Measurements from ENCODE around the gene ARL13B.
"Not testable (repeated sequence)": the region's sequence is repeated elsewhere in the genome, so short reads cannot be mapped to it uniquely, and the experiment has no call there.

The ARL13B gene

GRCh38 chr3:93979850-93980676 lies at the start of gene ARL13B:
Gene ARL13B (plus strand): TSS chr3:93980155. CDS start chr3:93980424, 269 bp downstream.
- DNase-seq (ENCODE audit: low spot score), result peak; percentile 98

- DNase-seq (ENCODE audit: low spot score), result no peak
These were observed 48.2 kb upstream of the ARL13B start for GRCh38 chr3:93931597-93932229.

DNA sequence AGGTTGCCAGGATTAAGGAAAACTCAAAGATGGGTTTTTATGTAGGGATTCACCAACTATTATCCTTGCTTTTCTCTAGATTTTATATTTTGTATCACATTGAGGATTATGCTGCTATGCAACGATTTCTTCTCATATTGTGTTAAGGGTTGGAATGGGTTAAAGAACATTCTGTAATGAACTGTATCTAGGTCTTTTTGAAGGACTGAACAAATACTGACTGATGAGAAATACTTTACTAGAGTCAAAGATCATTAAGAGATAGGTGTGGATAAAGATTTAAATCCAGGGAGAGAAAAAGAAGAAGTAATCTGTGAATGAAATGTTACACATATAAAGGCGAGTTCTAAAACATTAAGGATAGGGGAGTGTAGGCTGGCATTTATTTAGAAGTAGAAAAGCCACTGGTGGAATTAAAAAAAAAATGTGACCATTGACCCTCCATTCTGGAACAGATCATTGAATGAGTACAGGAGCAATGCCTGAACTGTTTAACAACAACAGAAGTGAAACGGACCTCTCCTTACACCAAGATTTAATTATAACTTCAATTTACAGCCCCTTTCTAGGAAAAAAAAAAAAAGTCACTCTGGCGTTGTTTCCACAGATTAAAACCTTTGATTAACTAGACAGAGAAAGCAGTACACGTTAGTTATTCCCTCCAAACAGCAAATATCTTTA lies 45.4 kb upstream of the ARL13B start:
- DNase-seq (ENCODE audit: low spot score), result no peak

- DNase-seq (ENCODE audit: low spot score), result no peak
These were observed 43.4 kb upstream of the ARL13B start for GRCh38 chr3:93936549-93936948.

GRCh38 chr3:93937485-93937884 lies 42.5 kb upstream of the ARL13B start:
- DNase-seq (ENCODE audit: low spot score), result not testable (repeated sequence)

DNA sequence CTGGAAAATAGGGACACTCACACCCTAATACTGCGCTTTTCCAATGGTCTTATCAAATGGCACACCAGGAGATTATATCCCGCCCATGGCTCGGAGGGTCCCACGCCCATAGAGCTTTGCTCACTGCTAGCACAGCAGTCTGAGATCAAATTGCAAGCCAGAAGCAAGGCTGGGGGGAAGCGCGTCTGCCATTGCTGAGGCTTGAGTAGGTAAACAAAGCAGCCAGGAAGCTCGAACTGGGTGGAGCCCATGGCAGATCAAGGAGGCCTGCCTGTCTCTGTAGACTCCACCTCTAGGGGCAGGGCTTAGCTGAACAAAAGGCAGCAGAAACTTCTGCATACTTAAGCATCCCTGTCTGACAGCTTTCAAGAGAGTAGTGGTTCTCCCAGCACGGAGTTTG lies 30.0 kb upstream of the ARL13B start:
- peak; percentile 2 for DNase-seq (ENCODE audit: low spot score)

DNA sequence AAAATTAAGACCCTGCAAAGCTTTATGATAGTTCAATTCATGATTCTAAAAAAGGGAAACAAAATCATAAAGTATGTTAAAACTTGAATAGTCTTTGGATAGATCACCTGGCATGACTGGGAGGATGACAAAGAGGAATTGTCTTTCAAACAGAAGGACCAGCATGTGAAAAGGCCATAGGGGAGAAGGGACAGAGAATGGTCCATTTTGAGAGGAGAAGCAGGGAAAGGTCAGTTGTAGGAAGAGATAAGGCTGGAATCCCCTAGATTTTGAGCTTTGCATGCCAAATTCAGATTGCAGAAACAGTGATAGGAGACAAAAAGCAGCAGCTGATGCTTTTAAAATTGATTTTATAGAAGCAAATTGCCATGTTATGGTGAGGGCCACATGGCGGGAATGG lies 18.9 kb upstream of the ARL13B start:
- no peak for DNase-seq (ENCODE audit: low spot score)

DNA sequence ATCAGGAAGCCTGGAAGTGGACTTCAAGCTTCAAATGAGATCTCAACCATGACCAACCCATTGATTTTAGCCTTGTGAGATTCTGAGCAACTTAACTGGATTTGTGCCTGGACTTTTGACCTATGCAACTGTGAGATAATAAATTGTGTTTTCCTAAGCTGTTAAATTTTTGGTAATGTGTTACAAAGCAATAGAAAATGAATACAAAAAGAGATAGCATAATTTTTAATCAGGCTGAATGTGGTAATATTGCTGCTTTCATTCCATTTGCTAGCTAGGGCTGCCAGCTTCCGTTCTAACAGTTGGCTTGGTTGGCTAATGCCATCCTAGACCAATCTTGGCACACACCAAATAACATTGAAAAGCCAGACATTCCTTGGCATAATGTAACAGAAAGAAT lies 18.5 kb upstream of the ARL13B start:
- no peak for DNase-seq (ENCODE audit: low spot score)

DNA sequence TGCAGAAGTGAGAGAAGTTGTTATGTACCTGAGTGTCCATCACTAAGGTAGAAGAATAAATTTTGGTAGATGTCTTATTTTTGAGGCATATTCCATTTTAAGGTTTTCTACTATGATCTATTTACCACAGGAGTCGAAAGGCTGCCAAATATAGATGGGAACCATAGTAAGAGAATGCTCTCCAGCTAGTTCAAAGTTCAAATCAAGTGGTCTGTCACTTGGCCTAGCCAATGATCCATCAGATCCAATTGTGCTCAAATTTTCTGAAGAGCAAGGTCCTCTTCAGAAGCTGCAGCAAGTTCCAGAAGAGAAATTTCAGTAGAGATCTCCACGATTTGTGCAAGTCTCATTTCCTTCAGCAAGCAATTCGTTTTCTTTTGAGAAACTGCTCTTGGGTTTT lies 17.2 kb upstream of the ARL13B start:
- DNase-seq (ENCODE audit: low spot score), result no peak

- DNase-seq (ENCODE audit: low spot score), result not testable (repeated sequence)
These were observed 14.8 kb upstream of the ARL13B start for GRCh38 chr3:93965106-93965505.

GRCh38 chr3:93969443-93969842 lies 10.5 kb upstream of the ARL13B start:
- DNase-seq (ENCODE audit: low spot score), result peak; percentile 15

DNA sequence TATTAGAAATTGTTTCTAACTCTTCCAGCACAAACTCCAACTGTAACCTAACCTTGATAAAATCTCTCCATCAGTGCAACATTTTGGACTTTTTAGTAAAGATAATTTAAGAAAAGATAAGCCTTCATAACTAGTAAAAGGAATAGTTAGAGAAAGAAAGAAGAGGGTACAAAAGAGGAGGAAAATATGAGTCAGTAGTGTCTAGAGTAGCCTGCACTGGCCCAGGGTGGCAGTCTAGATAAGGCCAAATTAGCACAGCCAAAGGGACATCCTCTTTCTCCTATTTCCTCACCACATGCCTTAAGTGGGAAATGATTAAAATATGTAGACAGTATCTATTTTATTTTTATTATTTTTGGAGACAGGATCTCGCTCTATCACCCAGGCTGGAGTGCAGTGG lies 10.0 kb upstream of the ARL13B start:
- DNase-seq (ENCODE audit: low spot score), result no peak

DNA sequence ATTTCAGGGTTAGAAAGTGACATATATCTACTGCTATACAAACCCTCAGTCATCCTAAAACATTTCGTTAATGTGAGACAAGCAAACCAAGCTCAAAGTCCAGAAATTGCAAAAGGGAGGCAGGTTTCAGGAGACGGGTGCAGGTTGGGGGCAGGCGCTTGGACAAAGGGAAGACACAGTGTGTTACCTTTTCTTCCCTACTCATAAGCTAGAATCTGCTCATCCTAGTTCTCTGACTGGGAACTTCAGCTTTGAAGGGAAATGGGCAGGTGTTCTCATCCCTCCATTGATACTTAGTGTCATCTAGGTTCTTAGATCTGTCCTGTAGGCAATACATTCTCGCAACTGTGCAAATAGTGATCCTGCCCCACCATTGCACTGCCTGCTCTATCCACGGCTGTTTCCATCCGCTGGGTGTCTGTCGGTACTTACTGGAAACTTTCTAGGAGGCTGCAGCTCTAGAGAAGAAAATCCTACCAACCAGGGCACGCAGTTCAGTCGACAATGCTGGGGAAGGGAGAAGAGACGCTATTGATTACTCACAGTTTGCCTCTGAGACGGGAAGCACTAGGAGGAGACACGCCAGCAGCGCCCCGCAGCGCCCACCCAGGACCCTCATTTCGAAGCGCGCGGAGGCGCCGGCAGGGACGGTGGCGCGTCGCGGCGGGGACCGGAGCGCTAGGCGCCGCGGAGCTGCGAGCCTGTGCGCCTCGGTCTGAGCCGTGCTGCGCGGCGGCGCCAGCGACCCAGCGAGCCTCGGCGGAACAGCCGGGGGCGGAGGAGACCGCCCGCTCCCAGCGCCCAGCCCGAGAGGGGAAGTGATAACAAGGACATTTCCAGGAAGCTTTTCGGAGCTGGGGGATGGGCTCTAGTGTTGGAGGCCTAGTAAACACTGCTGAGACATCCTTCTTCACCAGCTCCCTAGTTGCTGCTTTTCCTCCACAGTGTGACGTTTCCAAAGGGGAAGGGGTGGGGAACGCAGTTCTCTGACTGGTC lies 6.5 kb upstream of the ARL13B start, which contains the start of gene PROS1:
Gene PROS1, minus strand, starts transcription at position 766 of the 996 bp plus-strand sequence. Its CDS starts 147 bp downstream, at position 619.
- DNase-seq (ENCODE audit: low spot score), result peak; percentile 75

- DNase-seq (ENCODE audit: low spot score), result no peak
These were observed 1.7 kb downstream of the ARL13B start for GRCh38 chr3:93981649-93982048.

DNA sequence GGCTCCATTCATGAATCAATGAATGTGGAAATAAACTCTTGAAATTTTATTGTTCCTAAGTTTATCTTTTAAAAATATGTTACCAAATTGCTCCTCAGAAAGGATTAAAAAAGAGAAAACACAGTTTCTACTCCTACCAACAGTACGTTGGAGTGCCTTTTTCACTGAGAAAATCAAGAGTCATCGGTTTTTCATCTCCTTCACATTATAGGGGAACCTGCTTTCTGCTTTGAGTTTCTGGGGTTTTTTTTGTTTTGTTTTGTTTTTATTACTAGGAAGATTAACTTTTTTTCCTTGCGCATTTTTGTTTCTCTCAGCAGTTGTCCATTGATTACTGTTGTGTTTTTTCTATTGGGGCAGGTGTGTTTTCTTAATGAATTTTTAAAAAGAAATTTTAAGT lies 3.5 kb downstream of the ARL13B start:
- no peak for DNase-seq (ENCODE audit: low spot score)

DNA sequence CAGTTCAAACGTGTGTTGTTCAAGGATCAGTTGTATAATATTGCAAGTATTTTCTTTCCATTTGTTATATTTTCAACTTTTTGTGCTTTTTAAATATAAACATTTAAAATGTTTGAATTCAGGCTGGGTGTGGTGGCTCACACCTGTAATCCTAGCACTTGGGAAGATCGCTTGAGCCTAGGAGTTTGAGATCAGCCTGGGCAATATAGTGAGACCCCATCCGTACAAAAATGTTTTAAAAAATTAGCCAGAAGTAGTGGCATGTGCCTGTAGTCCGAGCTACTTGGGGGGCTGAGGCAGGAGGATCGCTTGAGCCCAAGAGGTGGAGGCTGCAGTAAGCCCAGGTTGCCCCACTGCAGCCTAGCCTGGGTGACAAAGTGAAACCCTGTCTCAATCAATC lies 4.7 kb downstream of the ARL13B start:
- no peak for DNase-seq (ENCODE audit: low spot score)

DNA sequence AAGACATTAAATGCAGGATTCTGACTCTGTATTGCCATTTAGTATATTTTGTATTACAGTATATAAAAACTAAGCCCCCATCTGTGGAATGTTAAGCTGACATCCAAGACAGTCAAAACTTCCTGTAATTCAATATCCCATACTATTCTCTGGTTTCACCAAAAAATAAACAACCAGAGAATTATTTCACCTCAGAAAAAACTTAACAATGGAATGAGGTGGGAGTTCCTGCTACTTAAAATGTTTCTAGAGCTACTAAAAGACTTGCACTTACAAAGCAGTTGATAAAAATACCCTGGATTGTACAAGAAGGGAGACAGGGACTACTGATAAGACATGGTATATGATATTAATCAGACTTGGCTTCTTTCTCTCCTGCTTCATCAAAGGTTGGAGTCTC lies 8.3 kb downstream of the ARL13B start:
- DNase-seq (ENCODE audit: low spot score), result no peak

- no peak for DNase-seq (ENCODE audit: low spot score)
These were observed 8.8 kb downstream of the ARL13B start for GRCh38 chr3:93988764-93989163.

- no peak for DNase-seq (ENCODE audit: low spot score)
These were observed 9.3 kb downstream of the ARL13B start for GRCh38 chr3:93989241-93989640.

DNA sequence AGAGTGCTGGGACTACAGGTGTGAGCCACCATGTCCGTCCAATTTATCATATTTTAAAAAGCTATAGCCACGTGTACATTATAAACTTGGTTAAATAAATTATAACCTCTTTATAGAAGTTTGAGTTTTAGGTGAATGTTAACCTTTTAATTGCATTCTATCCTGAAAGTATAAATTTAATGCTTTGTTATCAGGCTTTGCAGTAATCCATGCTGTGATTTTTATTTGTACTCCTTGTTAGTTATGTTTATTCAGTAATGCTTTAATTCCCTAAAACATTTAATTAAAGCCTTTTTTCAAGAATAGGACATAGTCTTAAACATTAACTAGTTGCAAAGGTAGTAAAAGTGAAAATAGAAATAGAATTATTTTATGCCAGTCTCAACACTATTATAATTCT lies 11.7 kb downstream of the ARL13B start:
- DNase-seq (ENCODE audit: low spot score), result no peak

GRCh38 chr3:93992207-93992606 lies 12.3 kb downstream of the ARL13B start:
- DNase-seq (ENCODE audit: low spot score), result no peak

DNA sequence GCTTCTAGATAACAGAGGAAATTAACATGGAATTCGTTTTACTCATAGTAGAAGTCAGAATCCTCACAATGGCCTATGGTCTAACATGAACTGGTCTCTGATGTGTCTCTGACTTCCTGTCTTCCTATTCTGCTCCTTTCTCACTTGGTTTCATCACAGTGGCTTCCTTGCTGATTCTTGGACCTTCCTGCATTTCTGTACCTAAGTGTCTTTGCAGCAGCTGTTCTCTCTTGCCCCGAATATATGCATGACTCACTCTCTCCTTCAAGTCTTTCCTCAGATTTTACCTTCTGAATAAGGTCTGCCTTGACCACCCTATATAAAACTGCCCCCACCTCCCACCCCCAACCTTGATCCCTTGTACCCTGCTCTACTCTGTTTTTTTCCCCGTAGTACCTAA lies 14.1 kb downstream of the ARL13B start:
- no peak for DNase-seq (ENCODE audit: low spot score)

Measured in SW480 (cell line).